ENCODE results near the gene TBR1.

The TBR1 gene

GRCh38 chr2:161427664-161428587 is 11.8 kb downstream of the TBR1 start:
- DNase-seq (ENCODE audit: low read depth), result no peak

- DNase-seq (ENCODE audit: low read depth), result no peak
These were observed 14.3 kb downstream of the TBR1 start for GRCh38 chr2:161430386-161430785.

- no peak for DNase-seq (ENCODE audit: low read depth)
These were observed 16.0 kb downstream of the TBR1 start for GRCh38 chr2:161432107-161432506.

GRCh38 chr2:161434118-161434517 is 18.0 kb downstream of the TBR1 start:
- DNase-seq (ENCODE audit: low read depth), result no peak

GRCh38 chr2:161436411-161436810 is 20.3 kb downstream of the TBR1 start:
- peak; percentile 89 for DNase-seq (ENCODE audit: low read depth)

DNA sequence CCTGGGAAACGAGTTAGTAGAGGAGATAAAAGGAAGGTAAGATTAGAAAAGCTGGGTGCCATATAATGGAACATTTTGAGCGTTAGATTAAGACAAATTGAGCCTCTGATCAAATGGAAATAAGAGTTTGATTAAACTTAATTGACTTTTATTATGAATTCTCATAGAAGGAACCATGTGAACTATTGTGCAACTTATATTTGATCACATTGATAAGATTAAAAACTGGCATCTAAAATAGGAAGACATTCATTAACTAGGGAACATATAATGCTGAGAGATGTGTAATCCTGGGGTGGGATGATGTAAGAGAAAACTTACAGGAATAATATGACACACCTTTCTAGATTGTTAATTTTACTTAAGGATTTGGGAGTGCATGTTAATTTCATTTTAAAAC is 22.5 kb downstream of the TBR1 start:
- no peak for DNase-seq (ENCODE audit: low read depth)

- no peak for DNase-seq (ENCODE audit: low read depth)
These were observed 29.0 kb downstream of the TBR1 start for GRCh38 chr2:161445097-161445496.

DNA sequence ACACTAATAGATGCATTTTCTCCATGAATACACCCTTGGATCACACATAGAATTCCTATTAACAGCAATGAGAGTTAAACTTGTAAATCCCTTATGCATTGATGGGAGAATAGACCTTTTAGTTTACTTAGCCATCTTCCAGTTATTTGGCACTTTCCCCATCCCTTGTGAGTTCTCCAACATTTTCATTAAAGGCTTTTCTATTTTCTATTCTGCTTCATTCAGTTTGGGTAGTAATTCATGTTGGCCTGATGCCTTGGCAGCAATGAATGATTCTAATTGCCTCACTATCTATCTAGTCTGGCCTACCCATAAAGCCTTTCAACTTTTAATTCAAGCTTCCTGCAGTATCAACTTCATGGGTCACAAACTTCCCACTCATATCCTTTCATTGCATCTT is 32.3 kb downstream of the TBR1 start:
- no peak for DNase-seq (ENCODE audit: low read depth)

- no peak for DNase-seq (ENCODE audit: low read depth)
These were observed 55.5 kb downstream of the TBR1 start for GRCh38 chr2:161471631-161472030.

- no peak for DNase-seq (ENCODE audit: low read depth)
These were observed 58.8 kb downstream of the TBR1 start for GRCh38 chr2:161474920-161475319.
